ENCODE measurements around the gene ALG5.

The ALG5 gene

DNA sequence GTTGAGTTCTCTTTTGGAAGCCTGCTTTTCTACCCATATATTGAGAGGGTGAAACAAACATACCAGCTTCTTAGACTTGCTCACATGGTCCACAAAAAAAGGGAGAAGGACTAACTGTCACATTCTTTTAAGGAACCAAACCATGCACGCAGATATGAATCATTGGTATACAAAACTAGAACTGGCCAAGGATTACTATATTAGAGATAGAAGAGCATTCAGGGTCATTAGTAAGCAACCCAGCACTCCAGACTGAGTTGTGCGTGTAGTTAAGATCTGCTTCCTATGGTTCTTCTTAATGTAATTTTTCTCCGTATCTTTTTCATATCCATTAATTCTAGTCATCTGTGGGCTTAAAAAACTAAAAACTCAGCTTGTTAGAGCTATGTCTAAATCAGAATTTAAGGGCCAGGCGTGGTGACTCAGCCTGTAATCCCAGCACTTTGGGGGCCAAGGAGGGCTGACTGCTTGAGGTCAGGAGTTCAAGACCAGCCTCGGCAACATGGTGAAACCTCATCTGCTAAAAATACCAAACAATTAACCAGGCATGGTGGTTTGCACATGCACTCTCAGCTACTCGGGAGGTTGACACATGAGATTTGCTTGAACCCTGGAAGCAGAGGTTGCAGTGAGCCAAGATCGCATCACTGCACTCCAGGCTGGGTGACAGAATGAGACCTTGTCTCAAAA, 19.6 kb downstream of the ALG5 start:
- no peak for DNase-seq (ENCODE audit: low read depth, low spot score)

GRCh38 chr13:36975172-36975571, 24.0 kb downstream of the ALG5 start:
- no peak for DNase-seq (ENCODE audit: low read depth, low spot score)

DNA sequence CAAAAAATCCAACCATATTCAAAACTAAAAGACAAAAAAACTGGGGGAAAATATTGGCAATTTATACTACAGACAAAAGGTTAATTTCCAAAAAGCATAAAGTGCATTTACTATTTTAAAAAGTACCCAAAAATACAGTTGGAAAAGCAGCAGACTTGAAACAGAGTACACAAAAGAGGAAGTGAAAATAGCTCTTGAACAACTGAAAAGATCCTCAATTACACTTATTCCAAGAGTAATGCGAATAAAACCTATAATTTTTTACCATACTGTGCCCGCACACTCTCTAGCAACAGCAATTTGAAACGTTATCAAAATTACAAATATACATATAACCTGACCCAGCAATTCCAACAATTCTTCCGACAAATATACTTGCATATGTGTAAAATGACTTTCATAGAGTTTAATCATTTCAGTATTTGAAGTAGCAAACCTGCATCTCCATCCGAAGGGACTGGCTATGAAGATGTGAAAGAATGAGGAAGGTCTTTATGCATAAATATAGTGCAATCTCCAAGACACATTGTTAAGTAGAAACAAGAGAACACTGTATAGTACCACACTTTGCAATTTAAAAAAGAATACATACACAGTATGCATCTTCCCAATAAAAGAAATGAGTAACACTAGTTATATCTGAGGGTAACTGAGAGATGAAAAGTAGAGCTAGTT, 25.4 kb downstream of the ALG5 start:
- no peak for DNase-seq (ENCODE audit: low read depth, low spot score)

DNA sequence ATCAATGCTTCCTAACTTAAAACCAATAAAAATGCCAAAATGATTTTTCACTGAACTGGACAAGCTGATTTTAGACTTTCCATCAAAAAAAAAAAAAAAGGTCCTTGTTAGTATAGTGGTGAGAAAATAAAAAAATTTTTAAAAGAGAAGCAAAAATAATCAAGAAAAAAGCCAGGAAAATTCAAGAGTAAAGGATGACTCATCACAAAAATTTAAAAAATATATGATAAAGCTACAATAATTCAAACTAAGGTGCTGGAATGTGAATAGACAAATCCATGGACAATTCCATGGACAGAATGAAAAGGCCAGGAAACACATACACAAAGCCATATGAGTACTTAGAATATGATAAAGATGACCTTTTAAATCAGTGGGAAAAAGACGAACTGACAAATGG, 26.1 kb downstream of the ALG5 start:
- DNase-seq (ENCODE audit: low read depth, low spot score) = no peak

DNA sequence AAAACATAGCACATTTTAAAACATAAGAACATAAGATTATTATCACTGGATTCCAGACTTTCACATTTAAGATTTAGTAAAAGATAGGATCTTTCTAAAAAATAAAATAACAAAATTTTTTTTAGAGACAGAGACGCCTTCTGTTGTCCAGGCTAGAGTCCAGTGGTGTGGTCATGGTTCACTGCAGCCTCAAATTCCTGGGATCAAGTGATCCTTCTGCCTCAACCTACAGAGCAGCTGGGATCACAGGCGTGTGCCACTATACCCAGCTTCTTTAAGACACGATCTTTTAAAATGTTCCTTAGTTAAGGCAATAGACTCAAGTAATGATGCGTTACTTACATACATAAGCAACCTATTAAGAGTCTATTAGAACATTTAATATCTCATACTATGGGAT, 32.7 kb downstream of the ALG5 start:
- DNase-seq (ENCODE audit: low read depth, low spot score) = no peak

DNA sequence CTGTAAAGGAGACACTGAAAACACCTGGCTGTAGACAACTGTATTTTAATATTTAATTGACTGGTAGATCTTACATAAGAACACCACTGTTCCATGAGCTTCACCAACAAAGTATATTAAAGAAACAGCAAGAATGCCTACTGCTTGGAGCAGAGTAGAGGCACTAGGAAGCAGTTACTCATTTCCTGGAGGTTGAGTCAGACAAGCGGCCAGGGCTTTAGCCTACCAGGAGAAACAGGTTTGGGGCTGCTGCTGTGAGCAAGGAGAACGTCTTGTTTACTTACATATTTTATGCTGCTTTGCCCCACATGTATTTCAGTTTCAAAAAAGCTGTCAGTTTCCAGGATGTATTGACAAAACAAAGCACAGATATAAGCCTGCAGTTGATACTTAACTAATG, 33.4 kb downstream of the ALG5 start:
- no peak for DNase-seq (ENCODE audit: low read depth, low spot score)

- no peak for DNase-seq (ENCODE audit: low read depth, low spot score)
These were observed 39.6 kb downstream of the ALG5 start for GRCh38 chr13:36959456-36960116.

DNA sequence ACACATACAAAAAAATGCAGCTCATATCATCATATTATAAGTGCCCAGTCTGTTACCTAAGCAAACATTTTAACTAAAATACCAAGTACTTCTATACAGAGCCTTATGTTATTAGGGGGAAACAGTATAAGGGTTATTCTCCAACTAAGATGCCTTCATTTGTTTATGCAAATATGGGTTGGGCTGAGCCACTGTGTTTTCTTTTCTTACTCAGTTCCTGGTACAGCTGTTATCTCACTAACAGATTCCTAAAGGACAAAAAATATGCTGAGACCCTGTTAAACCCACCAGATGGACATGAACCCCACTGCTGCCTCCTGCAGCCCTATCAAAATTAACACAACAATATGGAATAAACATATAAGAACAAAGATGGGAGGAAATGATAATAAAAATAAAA, 44.6 kb downstream of the ALG5 start:
- no peak for DNase-seq (ENCODE audit: low read depth, low spot score)

DNA sequence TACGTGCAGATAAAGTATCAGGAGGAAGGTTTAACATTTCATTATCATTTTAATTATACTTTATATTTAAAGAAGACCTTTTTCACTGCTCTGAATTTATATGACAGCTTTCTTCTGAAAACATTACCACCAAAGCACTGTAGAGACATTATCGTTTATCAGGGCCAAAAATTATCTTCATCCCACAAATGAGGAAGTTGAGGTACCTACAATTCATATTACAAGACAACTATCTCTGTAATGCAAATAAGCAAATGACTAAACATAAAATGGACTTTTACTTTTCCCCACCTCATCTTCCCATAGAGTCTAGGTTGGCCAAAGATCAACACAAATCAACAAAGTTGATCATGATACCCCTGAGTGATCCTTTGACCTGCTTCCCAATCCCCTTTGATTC, 48.2 kb downstream of the ALG5 start:
- DNase-seq (ENCODE audit: low read depth, low spot score) = no peak

DNA sequence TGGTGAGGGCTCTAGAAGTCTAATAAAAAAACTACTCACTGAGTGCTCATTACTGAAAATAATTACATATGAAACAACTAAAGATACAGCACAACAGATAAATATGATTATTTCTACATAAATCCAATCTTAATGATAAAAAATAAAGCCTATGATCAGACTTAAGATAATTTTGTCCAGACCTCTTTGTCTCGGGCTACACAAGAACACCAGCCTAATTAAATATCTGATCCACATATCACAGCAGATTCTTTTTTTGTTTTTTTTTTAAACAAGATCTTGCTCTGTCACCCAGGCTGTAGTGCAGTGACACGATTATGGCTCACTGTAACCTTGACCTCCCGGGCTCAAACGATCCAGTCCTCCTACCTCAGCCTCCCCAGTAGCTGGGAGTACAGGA, 48.8 kb downstream of the ALG5 start:
- DNase-seq (ENCODE audit: low read depth, low spot score) = no peak

DNA sequence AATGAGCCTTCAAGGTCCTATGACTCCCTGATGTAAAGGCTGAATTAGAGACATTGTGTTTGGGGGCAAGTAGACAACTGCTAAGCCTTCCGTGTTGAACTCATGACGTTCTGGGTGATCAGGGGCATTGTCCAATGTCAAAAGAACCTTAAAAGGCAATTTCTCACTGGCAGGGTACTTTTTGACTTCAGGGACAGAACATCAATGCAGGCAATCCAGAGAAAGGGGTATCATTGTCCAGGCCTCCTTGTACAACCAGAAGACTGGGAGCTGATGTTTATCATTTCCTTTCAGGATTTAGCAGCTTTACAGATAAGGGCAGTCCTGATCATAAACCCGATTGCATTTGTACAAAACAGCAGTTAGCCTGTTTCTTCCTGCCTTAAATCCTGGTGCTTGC, 54.1 kb downstream of the ALG5 start:
- DNase-seq (ENCODE audit: low read depth, low spot score) = no peak

- DNase-seq (ENCODE audit: low read depth, low spot score) = no peak
These were observed 73.5 kb downstream of the ALG5 start for GRCh38 chr13:36925603-36926002.

DNA sequence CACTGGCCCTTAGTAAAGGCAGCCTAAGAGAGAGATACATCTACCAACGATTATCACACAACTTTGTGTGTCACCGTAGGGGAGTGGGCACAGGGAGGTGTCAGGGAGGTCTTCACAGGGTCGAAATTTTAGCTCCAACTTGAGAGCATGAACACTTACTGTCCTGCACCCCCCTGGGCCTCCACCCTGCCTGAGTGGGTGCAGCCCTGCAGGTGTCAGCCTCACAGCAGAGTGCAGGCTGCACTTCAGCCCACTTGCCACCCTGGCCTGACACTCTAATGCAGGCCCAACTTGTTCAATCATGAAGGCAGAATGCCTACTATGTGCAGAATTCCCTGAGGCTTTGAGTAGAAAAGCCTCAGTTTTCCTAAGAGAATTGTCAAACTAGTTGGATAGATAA, 75.1 kb downstream of the ALG5 start:
- DNase-seq (ENCODE audit: low read depth, low spot score) = no peak

- no peak for DNase-seq (ENCODE audit: low read depth, low spot score)
These were observed 77.4 kb downstream of the ALG5 start for GRCh38 chr13:36921631-36922301.

DNA sequence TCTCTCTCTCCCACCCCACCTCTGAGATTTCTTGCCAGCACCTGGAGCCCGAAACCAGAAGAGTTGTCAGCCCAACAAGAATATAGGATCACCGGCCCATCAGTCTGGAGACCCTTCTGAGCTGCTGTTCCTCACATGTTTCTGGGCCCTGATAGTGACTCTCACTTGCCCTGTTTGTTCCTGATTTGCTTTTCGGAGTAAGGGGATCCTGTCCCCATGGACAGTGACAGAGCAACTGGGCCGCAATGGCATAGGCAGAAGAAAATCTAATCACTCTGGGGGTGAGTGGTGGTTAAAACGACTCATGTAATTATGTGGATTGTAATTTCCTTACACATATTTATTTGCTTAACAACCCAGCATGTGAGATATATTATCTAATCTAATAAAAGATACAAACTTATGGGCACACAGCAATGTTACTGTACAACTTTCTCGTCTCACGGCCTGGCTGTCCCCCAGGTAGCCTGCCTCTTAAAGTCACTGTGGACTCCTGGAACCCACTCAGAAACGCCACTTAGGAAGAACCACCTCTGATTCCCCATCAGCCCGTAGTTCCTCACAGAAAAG, 78.4 kb downstream of the ALG5 start:
- DNase-seq (ENCODE audit: low read depth, low spot score) = no peak

- DNase-seq (ENCODE audit: low read depth, low spot score) = no peak
These were observed 79.1 kb downstream of the ALG5 start, which contains the start of gene SMAD9 for GRCh38 chr13:36919833-36920615. SMAD9 (minus strand) TSS chr13:36920238; CDS start chr13:36879689, 40,549 bp downstream.

- DNase-seq (ENCODE audit: low read depth, low spot score) = no peak
These were observed 79.8 kb downstream of the ALG5 start for GRCh38 chr13:36919171-36919832.

DNA sequence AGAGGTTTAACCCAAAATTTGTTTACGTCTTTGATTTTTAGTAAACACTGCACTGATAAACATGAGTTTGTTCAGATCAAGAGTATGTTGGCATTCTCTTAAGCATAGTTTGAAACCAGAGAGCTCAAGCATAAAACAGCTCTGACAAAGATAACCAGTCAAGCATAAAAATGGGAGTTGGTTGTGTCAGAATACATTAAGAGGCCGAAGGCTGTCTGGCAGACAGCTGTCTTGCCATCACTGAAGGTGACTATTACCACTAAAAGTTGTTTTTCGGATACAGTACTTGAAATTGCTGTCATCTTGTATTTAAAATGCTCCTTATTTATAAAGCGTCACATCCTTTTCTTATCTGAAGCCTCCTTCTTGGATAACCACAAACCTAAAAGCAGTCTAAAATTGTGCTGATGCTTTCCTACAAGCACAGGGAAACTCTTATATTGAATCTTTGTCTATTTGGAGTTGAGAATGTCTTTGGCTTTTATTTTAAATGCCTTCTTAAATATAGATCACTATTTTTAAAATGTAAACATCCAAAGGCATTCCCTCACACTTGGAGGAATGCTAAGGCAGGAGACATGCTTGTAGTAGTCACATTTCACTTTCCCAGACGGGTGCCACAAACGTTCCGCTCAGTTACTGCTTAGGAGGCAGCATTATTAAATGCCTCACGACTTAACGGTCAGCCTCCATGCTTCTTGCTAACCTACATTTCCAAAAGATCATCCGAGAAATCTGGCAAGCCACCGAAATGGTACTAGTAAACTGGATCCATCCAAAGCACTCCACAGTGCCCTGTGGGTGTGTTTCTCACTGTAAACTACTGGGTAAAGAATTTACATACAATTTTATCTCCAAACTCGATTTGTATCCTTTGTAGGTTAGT, 80.7 kb downstream of the ALG5 start:
- no peak for DNase-seq (ENCODE audit: low read depth, low spot score)

DNA sequence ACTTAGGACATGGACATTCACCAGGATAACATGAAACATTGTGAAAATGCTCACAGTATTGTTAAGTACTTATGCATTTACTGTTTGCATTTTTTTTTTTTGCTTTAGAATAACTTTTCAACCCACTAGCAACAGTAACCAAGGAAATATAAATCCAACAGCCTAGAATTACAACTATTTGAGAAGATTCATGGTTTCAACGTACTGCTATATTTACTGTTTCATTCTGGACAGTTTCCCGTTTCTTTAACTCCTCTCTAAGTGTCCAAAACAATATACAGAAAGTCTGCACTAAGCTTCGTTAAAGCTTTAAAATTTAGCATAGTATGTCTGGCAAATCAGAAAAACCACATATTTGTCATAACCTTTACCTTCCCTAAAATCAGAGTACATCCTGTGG, 81.8 kb downstream of the ALG5 start:
- DNase-seq (ENCODE audit: low read depth, low spot score) = no peak

Data from brain pericyte (primary cell).